Right atrium auricular region (tissue), 2 donors: ENCODE data around the gene DENND11. TPM values are rescaled to one million over a fixed set of nuclear protein-coding genes. Genes with fewer than 3 reads are reported as not detected.
A peak's percentile ranks its signal among the peaks of the same experiment; 100 is the strongest.

Experiments used
- DNase-seq: peaks from one replicate; pipeline ENCODE4 v3.0.0-alpha.2; 2019; ENCODE audit warnings: low spot score
- H3K27ac ChIP-seq, 2 donors: fragments of 200-600 bp; sonication (generic); 1 replicate in 1 of 2; 2 replicates in 1 of 2; pipeline ENCODE4 v1.5.1; 2016 to 2019
- H3K27me3 ChIP-seq, 2 donors: fragments of 200-600 bp; sonication (generic); one replicate each; pipeline versions ENCODE4 v1.5.1 to v1.6.0; 2017 to 2019
- H3K36me3 ChIP-seq: fragments of 200-600 bp; sonication (generic); one replicate; pipeline ENCODE4 v1.5.1; 2016
- H3K4me1 ChIP-seq, 2 donors: fragments of 200-600 bp; sonication (generic); one replicate each; pipeline versions ENCODE4 v1.5.1 to v1.6.0; 2017 to 2019
- H3K4me3 ChIP-seq, 2 donors: fragments of 200-600 bp; sonication (generic); 1 replicate in 1 of 2; 2 replicates in 1 of 2; pipeline ENCODE4 v1.5.1; 2017 to 2019; ENCODE audit warnings: mild to moderate bottlenecking in 1 of 2, moderate library complexity in 1 of 2
- H3K9me3 ChIP-seq, 2 donors: fragments of 200-600 bp; sonication (generic); one replicate each; pipeline ENCODE4 v1.5.1; 2019
- CTCF ChIP-seq, 2 donors: fragments of 200-600 bp; sonication (generic); IDR thresholded peaks; one replicate each; pipeline ENCODE4 v1.5.1; 2019; ENCODE audit warnings: antibody characterized with exemption in 2 of 2
- total RNA-seq, 2 donors: library from RNA; depleted of rRNA; stranded (reverse); fragments of >200 nt; gene quantifications; one replicate each; pipeline ENCODE4 v1.1.0, GENCODE V29; 2016

Gene DENND11
- total RNA-seq, result 10 to 100 TPM in 1 of 2 donors, 1 to 10 TPM in 1; 6.5 to 10.6 TPM

GRCh38 chr7:141702047-141702567, at the start of gene DENND11:
DENND11 (minus strand) TSS chr7:141702166; CDS start chr7:141702153, 13 bp downstream.
- Histone ChIP-seq H3K4me1 (peaks cover 0 to 24% of the 10 kb centered on the region in 2 donors), H3K9me3 (no peaks in the 10 kb centered on the region), H3K27me3 (no peaks in the 10 kb centered on the region), H3K4me3 (peak within 1 kb of the TSS; percentile 75 to 86), H3K36me3 (no peaks in the 10 kb centered on the region), H3K27ac (peak within 1 kb of the TSS; percentile 85 to 87)
- DNase-seq, result no peak
- TF ChIP-seq CTCF (IDR thresholded peaks at IDR 0.05), result no peak

GRCh38 chr7:141748396-141748795, 46.4 kb upstream of the DENND11 start:
- no peak for TF ChIP-seq CTCF (IDR thresholded peaks at IDR 0.05)
- Histone ChIP-seq H3K27ac (no peak overlapping the region), H3K4me3 (no peak overlapping the region)

GRCh38 chr7:141744131-141744530, 42.2 kb upstream of the DENND11 start:
- Histone ChIP-seq H3K36me3 (peaks cover 55% of the 10 kb centered on the region), H3K9me3 (no peaks in the 10 kb centered on the region), H3K27me3 (no peaks in the 10 kb centered on the region), H3K27ac (no peak overlapping the region), H3K4me3 (no peak overlapping the region), H3K4me1 (peaks cover 0 to 14% of the 10 kb centered on the region in 2 donors)
- DNase-seq, result no peak
- TF ChIP-seq CTCF (IDR thresholded peaks at IDR 0.05), result no peak

More at GRCh38 chr7:141748396-141748795, 46.4 kb upstream of the DENND11 start:
- H3K9me3 ChIP-seq, result peaks cover 0 to 21% of the 10 kb centered on the region in 2 donors
- DNase-seq, result no peak
- no peaks in the 10 kb centered on the region for H3K4me1 ChIP-seq
- no peaks in the 10 kb centered on the region for H3K27me3 ChIP-seq
- H3K36me3 ChIP-seq, result peaks cover 79% of the 10 kb centered on the region

- H3K27me3 ChIP-seq, result no peaks in the 10 kb centered on the region
- H3K4me1 ChIP-seq, result peaks cover 0 to 24% of the 10 kb centered on the region in 2 donors
- no peak for TF ChIP-seq CTCF (IDR thresholded peaks at IDR 0.05)
- no peak overlapping the region for H3K27ac ChIP-seq
- peaks cover 45% of the 10 kb centered on the region for H3K36me3 ChIP-seq
- no peak overlapping the region for H3K4me3 ChIP-seq
- DNase-seq, result no peak
- no peaks in the 10 kb centered on the region for H3K9me3 ChIP-seq
Measured at GRCh38 chr7:141742229-141742628, 40.3 kb upstream of the DENND11 start.

DNA sequence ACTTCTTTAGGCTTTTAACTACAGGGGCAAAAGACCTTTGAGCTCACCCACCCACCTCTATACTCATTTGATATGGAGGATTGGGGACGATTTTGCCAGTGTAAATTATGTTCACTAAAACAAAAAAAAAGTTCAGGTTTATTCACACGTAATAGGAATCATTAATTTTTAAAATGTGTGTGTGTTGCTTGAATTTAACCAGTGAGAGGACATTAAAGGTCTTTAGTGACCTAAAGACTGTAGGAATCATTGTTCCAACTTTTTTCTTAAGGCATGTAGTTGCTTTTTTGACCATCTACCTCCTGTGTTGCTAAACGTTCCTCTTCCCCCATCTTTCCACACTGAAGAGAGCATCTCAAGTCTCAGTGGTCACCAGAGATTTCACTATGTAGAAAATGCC, 37.3 kb upstream of the DENND11 start:
- Histone ChIP-seq H3K36me3 (peaks cover 27% of the 10 kb centered on the region), H3K27me3 (no peaks in the 10 kb centered on the region), H3K9me3 (no peaks in the 10 kb centered on the region), H3K4me1 (peaks cover 0 to 27% of the 10 kb centered on the region in 2 donors), H3K4me3 (no peak overlapping the region), H3K27ac (no peak overlapping the region)
- DNase-seq, result no peak
- TF ChIP-seq CTCF (IDR thresholded peaks at IDR 0.05), result no peak

DNA sequence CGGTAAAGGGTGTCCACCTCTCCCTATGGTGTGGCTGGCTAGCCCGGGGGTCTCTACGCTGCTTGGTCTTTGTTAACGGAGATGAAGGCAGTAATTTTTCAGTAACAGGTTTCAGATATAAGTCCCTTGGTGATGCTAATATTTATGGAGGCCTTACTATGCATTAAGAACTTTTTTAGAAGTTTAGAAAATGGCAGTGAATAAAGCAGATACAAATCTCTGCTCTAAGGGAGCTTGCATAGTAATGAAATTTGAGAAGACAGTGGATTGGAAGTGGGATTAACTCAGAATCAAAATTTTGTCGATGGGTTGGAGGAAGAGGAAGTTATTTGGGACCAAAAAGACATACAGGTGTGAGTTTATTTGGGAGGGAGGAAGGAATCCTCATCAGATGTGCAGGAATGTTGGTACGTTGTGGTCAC, 36.6 kb upstream of the DENND11 start:
- Histone ChIP-seq H3K9me3 (no peaks in the 10 kb centered on the region), H3K4me3 (peak overlapping the region; percentile 73 to 77), H3K36me3 (peaks cover 21% of the 10 kb centered on the region), H3K27ac (peak overlapping the region; percentile 77 to 87), H3K27me3 (no peaks in the 10 kb centered on the region), H3K4me1 (peaks cover 0 to 27% of the 10 kb centered on the region in 2 donors)
- no peak for TF ChIP-seq CTCF (IDR thresholded peaks at IDR 0.05)
- no peak for DNase-seq
